ENCODE measurements around the gene CORO1C. TPM values are rescaled to one million over a fixed set of nuclear protein-coding genes. Genes with fewer than 3 reads are reported as not detected.
A peak's percentile ranks its signal among the peaks of the same experiment; 100 is the strongest.

Gene CORO1C
- total RNA-seq, 2 donors from 2014 or later: 61.5 to 87.5 TPM

GRCh38 chr12:108615918-108616317 lies 115.4 kb downstream of the CORO1C start:
- Mint-ChIP-seq H3K27ac (peak overlapping the region in 1 of 2 donors; percentile 91), H3K36me3 (peaks cover 9 to 29% of the 10 kb centered on the region in 2 donors), H3K9me3 (peaks cover 0 to 6% of the 10 kb centered on the region in 2 donors)
- ATAC-seq (no peak), DNase-seq (ENCODE audit: low spot score in 2 of 2) (no peak)

GRCh38 chr12:108614639-108615038 lies 116.7 kb downstream of the CORO1C start:
- no peak for ATAC-seq
- peaks cover 0 to 6% of the 10 kb centered on the region in 2 donors for H3K9me3 Mint-ChIP-seq
- peak overlapping the region in 1 of 2 donors; percentile 73 for H3K27ac Mint-ChIP-seq
- H3K36me3 Mint-ChIP-seq: peaks cover 9 to 29% of the 10 kb centered on the region in 2 donors
- no peak for DNase-seq (ENCODE audit: low spot score in 2 of 2)

- Mint-ChIP-seq H3K9me3 (peaks cover 0 to 6% of the 10 kb centered on the region in 2 donors), H3K27ac (peak overlapping the region in 1 of 2 donors; percentile 73), H3K36me3 (peaks cover 9 to 29% of the 10 kb centered on the region in 2 donors)
- DNase-seq (ENCODE audit: low spot score in 2 of 2): no peak
- no peak for ATAC-seq
Observed at GRCh38 chr12:108614041-108614440, 117.3 kb downstream of the CORO1C start.

- Mint-ChIP-seq H3K36me3 (peaks cover 9 to 29% of the 10 kb centered on the region in 2 donors), H3K27ac (no peak overlapping the region), H3K9me3 (peaks cover 0 to 6% of the 10 kb centered on the region in 2 donors)
- no peak for DNase-seq (ENCODE audit: low spot score in 2 of 2)
- no peak for ATAC-seq
Observed at GRCh38 chr12:108613548-108613947, 117.8 kb downstream of the CORO1C start.

GRCh38 chr12:108612788-108613282 lies 118.5 kb downstream of the CORO1C start:
- DNase-seq (ENCODE audit: low spot score in 2 of 2) (no peak), ATAC-seq (no peak)
- no peak overlapping the region for H3K27ac Mint-ChIP-seq
- H3K9me3 Mint-ChIP-seq: peaks cover 0 to 6% of the 10 kb centered on the region in 2 donors
- H3K36me3 Mint-ChIP-seq: peaks cover 9 to 29% of the 10 kb centered on the region in 2 donors

- peak; percentile 60 to 67 for ATAC-seq
- H3K9me3 Mint-ChIP-seq: peaks cover 0 to 6% of the 10 kb centered on the region in 2 donors
- H3K36me3 Mint-ChIP-seq: peaks cover 9 to 26% of the 10 kb centered on the region in 2 donors
Observed at GRCh38 chr12:108611884-108612415, 119.4 kb downstream of the CORO1C start.

GRCh38 chr12:108610856-108611605 lies 120.3 kb downstream of the CORO1C start:
- no peak for DNase-seq (ENCODE audit: low spot score in 2 of 2)
- H3K36me3 Mint-ChIP-seq: peaks cover under 1 to 16% of the 10 kb centered on the region in 2 donors
- no peak overlapping the region for H3K27ac Mint-ChIP-seq
- ATAC-seq: no peak
- peaks cover 0 to under 1% of the 10 kb centered on the region in 2 donors for H3K9me3 Mint-ChIP-seq

More at GRCh38 chr12:108611884-108612415, 119.4 kb downstream of the CORO1C start:
- H3K27ac Mint-ChIP-seq: no peak overlapping the region
- DNase-seq (ENCODE audit: low spot score in 2 of 2): no peak

- DNase-seq (ENCODE audit: low spot score in 2 of 2): no peak
- H3K27ac Mint-ChIP-seq: no peak overlapping the region
- ATAC-seq: no peak
Observed at GRCh38 chr12:108610336-108610815, 120.9 kb downstream of the CORO1C start.

GRCh38 chr12:108609537-108610335 lies 121.6 kb downstream of the CORO1C start:
- ATAC-seq: no peak
- no peaks in the 10 kb centered on the region for H3K9me3 Mint-ChIP-seq
- DNase-seq (ENCODE audit: low spot score in 2 of 2): no peak
- peaks cover 0 to 5% of the 10 kb centered on the region in 2 donors for H3K36me3 Mint-ChIP-seq
- no peak overlapping the region for H3K27ac Mint-ChIP-seq

More at GRCh38 chr12:108610336-108610815, 120.9 kb downstream of the CORO1C start:
- peaks cover 0 to 10% of the 10 kb centered on the region in 2 donors for H3K36me3 Mint-ChIP-seq
- H3K9me3 Mint-ChIP-seq: no peaks in the 10 kb centered on the region

- DNase-seq (ENCODE audit: low spot score in 2 of 2) (no peak), ATAC-seq (no peak)
- no peak overlapping the region for H3K27ac Mint-ChIP-seq
- H3K36me3 Mint-ChIP-seq: no peaks in the 10 kb centered on the region
- no peaks in the 10 kb centered on the region for H3K9me3 Mint-ChIP-seq
Observed at GRCh38 chr12:108608616-108609015, 122.7 kb downstream of the CORO1C start.

- Mint-ChIP-seq H3K9me3 (no peaks in the 10 kb centered on the region), H3K36me3 (no peaks in the 10 kb centered on the region), H3K27ac (peak overlapping the region in 1 of 2 donors; percentile 23)
- no peak for DNase-seq (ENCODE audit: low spot score in 2 of 2)
- ATAC-seq: no peak
Observed at GRCh38 chr12:108607981-108608600, 123.2 kb downstream of the CORO1C start.

- no peaks in the 10 kb centered on the region for H3K9me3 Mint-ChIP-seq
- ATAC-seq: no peak
- no peak overlapping the region for H3K27ac Mint-ChIP-seq
- no peaks in the 10 kb centered on the region for H3K36me3 Mint-ChIP-seq
- DNase-seq (ENCODE audit: low spot score in 2 of 2): no peak
Observed at GRCh38 chr12:108606492-108606891, 124.8 kb downstream of the CORO1C start.

- H3K27ac Mint-ChIP-seq: peak overlapping the region in 1 of 2 donors; percentile 32
- ATAC-seq (no peak), DNase-seq (ENCODE audit: low spot score in 2 of 2) (no peak)
- H3K36me3 Mint-ChIP-seq: no peaks in the 10 kb centered on the region
- no peaks in the 10 kb centered on the region for H3K9me3 Mint-ChIP-seq
Observed at GRCh38 chr12:108605690-108606406, 125.5 kb downstream of the CORO1C start.

- Mint-ChIP-seq H3K27ac (peak overlapping the region; percentile 32 to 66), H3K9me3 (no peaks in the 10 kb centered on the region), H3K36me3 (no peaks in the 10 kb centered on the region)
- no peak for DNase-seq (ENCODE audit: low spot score in 2 of 2)
- ATAC-seq: peak; percentile 22 to 56
Observed at GRCh38 chr12:108605000-108605689, 126.2 kb downstream of the CORO1C start.

GRCh38 chr12:108604208-108604941 lies 126.9 kb downstream of the CORO1C start:
- DNase-seq (ENCODE audit: low spot score in 2 of 2) (no peak), ATAC-seq (no peak)
- Mint-ChIP-seq H3K27ac (peak overlapping the region in 1 of 2 donors; percentile 32), H3K36me3 (no peaks in the 10 kb centered on the region), H3K9me3 (no peaks in the 10 kb centered on the region)
